ENCODE data around the gene TAS2R9.

- TF ChIP-seq POLR2A (IDR thresholded peaks at IDR 0.05; ENCODE audit: low read depth, low read length), result no peak
- no peak for TF ChIP-seq POLR2AphosphoS5 (IDR thresholded peaks at IDR 0.05; ENCODE audit: low read depth, low read length)
Measured at GRCh38 chr12:10849425-10849878, 39.5 kb upstream of the TAS2R9 start, which contains the start of gene PRR4.

All from GM12892 (cell line).